HG03103 (cell line): ENCODE results near the gene USF1.
"Not testable (repeated sequence)": the region's sequence is repeated elsewhere in the genome, so short reads cannot be mapped to it uniquely, and the experiment has no call there.

Experiments used
- ATAC-seq: cut with Tn5 transposase; IDR thresholded peaks from one replicate; pipeline ENCODE4 v1.9.1; 2021; ENCODE audit warnings: low read depth; ENCODE audit not compliant: unreplicated experiment

Gene USF1

DNA sequence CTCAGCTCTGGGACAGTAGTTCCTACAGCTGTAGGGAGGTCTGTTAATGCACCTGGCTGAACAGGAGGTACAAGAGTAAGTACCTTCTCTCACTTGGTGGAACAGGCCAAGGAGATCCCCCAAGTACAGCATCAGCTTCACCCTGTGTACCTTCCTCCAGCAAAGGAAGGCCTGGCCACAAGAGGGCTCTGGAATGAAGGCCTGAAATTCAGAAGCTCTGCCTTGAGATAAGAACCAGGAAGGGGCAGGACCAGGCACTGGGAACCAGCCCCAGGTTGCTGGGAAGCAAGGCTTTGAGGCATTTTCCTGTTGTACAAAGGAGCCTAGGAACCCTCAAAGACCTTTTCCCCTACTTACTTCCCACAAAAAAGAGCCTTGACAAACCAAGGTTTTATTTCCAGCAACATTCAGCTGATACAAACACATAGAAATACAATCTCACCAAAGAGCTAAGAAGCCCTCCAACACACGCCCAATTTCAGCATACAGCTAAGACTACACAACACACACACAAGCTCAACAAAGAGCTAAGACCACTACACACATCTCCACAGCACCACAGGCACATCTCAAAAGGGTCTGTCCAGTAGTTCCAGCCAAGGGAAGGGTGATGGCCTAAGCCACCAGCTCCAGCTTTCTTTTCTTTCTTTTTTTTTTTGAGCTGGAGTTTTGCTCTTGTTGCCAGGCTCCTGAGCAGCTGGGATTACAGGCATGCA lies 48.3 kb downstream of the USF1 start:
- no peak for ATAC-seq

DNA sequence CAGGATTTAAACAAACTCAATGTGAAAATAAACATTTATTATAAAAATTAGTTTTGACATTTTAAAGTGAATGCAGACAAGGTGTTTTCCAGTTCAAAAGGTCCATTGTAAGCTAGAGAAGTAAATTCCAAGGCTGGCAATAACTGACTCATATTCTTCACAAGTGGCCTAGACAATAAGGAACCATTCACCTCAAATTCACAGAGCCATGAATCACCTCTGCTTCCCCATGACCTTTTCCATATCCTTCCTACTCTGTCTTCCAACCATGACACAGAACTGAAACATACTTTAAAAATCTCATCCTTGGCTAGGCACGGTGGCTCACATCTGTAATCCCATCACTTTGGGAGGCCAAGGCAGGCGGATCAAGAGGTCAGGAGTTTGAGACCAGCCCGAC lies 49.6 kb downstream of the USF1 start:
- ATAC-seq = no peak

DNA sequence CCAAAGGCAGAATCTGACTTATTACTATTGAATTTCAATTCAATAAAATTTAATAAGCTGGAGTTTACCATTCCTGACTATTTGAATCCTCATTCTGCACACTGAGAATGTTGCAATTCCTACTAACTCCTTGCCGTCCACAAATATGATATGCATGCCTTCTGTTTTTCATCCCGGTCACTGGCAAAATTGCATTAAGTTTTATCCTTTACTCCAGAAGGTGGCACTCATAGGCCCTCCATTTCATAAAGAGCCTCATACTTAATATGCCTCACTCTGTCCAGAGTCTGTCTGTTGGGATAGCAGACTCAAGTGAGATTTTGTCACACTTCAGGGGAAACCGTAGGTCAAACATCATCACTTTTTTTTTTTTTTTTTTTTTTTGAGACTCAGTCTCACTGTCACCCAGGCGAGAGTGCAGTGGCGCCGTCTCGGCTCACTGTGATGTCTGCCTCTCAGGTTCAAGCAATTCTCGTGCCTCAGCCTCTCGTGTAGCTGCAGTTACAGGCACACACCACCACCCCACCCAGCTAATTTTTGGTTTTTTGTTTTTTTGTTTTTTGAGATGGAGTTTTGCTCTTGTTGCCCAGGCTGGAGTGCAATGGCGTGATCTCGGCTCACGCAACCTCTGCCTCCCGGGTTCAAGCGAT lies 52.1 kb downstream of the USF1 start:
- ATAC-seq = no peak

DNA sequence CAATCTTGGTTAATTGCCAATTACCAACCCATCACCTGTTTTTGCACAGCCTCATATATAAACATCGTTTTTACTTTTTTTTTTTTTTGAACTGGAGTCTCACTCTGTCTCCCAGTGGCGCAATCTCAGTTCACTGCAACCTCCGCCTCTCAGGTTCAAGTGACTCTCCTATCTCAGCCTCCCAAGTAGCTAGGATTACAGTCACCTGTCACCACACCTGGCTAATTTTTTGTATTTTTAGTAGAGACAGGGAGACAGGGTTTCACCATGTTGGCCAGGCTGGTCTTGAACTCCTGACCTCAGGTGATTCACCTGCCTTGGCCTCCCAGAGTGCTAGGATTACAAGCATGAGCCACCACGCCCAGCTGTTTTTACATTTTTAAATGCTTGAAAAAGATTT lies 53.7 kb downstream of the USF1 start:
- not testable (repeated sequence) for ATAC-seq
